Vagina (tissue), 2 donors: ENCODE results near the gene DDX52.

Experiments used
- POLR2A ChIP-seq, 2 donors: fragments of 450-650 bp; IDR thresholded peaks; one replicate each; pipeline ENCODE4 v1.6.1; 2017; ENCODE audit warnings: antibody characterized with exemption in 2 of 2, mild to moderate bottlenecking in 2 of 2, moderate library complexity in 2 of 2
- TF ChIP-seq, protein P1 (sequence below), 3 experiments: fragments of 450-650 bp in 2 of 3; fragments of 200-600 bp in 1 of 3; sonication (generic) in 1 of 3; IDR thresholded peaks; one replicate each; pipeline ENCODE4 v1.5.1; 2017 to 2019; ENCODE audit warnings: antibody characterized with exemption in 3 of 3, mild to moderate bottlenecking in 2 of 3, moderate library complexity in 2 of 3

- TF ChIP-seq, protein P1, sequence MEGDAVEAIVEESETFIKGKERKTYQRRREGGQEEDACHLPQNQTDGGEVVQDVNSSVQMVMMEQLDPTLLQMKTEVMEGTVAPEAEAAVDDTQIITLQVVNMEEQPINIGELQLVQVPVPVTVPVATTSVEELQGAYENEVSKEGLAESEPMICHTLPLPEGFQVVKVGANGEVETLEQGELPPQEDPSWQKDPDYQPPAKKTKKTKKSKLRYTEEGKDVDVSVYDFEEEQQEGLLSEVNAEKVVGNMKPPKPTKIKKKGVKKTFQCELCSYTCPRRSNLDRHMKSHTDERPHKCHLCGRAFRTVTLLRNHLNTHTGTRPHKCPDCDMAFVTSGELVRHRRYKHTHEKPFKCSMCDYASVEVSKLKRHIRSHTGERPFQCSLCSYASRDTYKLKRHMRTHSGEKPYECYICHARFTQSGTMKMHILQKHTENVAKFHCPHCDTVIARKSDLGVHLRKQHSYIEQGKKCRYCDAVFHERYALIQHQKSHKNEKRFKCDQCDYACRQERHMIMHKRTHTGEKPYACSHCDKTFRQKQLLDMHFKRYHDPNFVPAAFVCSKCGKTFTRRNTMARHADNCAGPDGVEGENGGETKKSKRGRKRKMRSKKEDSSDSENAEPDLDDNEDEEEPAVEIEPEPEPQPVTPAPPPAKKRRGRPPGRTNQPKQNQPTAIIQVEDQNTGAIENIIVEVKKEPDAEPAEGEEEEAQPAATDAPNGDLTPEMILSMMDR (IDR thresholded peaks at IDR 0.05), result no peak
- TF ChIP-seq POLR2A (IDR thresholded peaks at IDR 0.05), result no peak
Observed at GRCh38 chr17:37651849-37652248, 8.6 kb upstream of the DDX52 start.
